Testis (tissue), 2 donors: ENCODE results near the gene CDH2.

Source experiments
- CTCF ChIP-seq, 3 experiments: fragments of 450-650 bp in 2 of 3; fragments of 200-600 bp in 1 of 3; sonication (generic) in 1 of 3; IDR thresholded peaks; one replicate each; pipeline ENCODE4 v1.5.1; 2016 to 2019; ENCODE audit warnings: antibody characterized with exemption in 3 of 3, mild to moderate bottlenecking in 2 of 3, moderate library complexity in 1 of 3
- POLR2A ChIP-seq: fragments of 450-650 bp; IDR thresholded peaks from one replicate; pipeline ENCODE4 v1.6.1; 2017; ENCODE audit warnings: antibody characterized with exemption, mild to moderate bottlenecking, moderate library complexity

- TF ChIP-seq POLR2A (no peak), CTCF (IDR thresholded peaks at IDR 0.05) (no peak)
Measured at GRCh38 chr18:28108814-28109213, 68.1 kb downstream of the CDH2 start.
